ENCODE data around the gene ARL4A.
"Not testable (repeated sequence)": the region's sequence is repeated elsewhere in the genome, so short reads cannot be mapped to it uniquely, and the experiment has no call there.

ARL4A gene, protein sequence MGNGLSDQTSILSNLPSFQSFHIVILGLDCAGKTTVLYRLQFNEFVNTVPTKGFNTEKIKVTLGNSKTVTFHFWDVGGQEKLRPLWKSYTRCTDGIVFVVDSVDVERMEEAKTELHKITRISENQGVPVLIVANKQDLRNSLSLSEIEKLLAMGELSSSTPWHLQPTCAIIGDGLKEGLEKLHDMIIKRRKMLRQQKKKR

GRCh38 chr7:12686891-12687717, at the start of gene ARL4A:
Gene ARL4A, plus strand, starts transcription at chr7:12687633. Its CDS starts 622 bp downstream, at chr7:12688255.
- peak; percentile 98 for DNase-seq (ENCODE audit: low spot score)

DNA sequence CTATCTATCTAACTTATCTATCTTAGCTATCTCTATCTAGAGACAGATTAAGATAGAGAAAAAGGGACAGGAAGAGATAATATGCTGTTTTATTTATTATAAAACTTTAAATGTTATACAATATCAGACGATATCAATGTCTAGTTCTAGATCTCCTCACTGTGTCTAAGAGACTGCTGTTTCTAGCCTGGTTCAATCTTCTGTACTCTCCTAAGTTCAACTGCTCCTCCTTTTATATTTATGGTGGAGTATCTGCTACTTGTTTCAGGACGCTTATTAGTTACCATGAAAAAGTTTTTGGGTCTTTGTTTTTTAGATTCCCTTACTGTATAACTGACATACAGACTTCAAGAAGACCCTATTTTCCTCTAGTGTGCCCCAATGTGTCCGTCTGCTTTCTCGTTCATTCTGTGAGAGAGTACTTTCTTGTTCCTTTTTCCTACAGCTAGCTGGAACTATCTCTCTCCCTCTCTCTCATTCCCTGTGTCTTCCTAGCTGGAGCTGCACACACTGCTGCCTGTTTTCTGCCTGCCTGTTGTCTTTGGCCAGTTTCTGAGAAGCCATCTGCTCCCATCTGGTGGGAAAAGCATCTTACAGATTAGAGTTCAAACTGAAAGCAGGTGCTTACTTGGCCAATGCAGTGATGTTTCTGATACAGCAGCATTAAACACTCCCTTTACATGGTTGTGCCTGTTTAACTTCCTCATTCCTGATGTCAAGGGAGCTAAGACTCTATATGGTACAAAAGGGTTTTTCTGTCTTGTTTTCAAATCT, 49.4 kb upstream of the ARL4A start:
- peak; percentile 53 for DNase-seq (ENCODE audit: low spot score)

- peak; percentile 41 for DNase-seq (ENCODE audit: low spot score)
Observed at GRCh38 chr7:12638851-12639456, 48.5 kb upstream of the ARL4A start.

GRCh38 chr7:12640299-12641096, 46.9 kb upstream of the ARL4A start:
- DNase-seq (ENCODE audit: low spot score), result no peak

DNA sequence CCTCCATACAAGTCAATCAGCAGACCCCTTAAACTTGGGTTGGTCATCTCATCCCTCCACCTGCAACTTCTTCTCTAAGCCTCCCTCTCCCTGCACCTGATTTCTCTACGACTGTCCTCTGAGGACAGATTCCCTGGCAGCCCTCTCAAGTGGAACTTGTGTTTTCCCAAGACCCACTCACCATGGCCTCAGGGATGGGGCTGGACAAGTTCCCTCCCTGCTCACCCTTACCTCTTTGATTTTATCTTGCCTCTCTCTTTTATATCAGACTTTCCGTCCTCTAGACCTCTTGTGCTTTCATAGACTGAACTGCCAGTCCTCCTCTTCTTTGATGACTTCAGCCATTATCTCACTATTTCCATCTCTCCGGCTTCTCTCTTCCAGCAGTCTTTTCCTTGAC, 46.2 kb upstream of the ARL4A start:
- no peak for DNase-seq (ENCODE audit: low spot score)

DNA sequence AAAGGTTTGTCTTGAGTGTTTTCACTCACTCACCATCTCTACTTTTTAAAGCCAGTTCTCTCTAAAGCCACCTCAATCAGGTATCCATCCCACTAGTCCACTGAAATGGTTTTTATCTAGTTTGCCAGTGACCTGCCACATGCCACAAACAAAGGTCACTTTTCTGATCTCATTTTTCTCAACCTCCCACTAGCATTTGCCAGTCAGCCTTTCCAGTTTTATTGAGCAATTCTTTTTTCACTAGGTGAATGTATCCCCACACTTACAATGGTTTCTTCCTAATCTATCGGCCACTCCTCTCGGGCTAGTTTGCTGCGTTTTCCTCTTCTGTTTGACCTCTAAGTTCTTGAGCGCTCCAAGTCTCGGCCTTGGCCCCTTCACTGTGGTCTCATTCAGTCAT, 44.9 kb upstream of the ARL4A start:
- DNase-seq (ENCODE audit: low spot score), result no peak

DNA sequence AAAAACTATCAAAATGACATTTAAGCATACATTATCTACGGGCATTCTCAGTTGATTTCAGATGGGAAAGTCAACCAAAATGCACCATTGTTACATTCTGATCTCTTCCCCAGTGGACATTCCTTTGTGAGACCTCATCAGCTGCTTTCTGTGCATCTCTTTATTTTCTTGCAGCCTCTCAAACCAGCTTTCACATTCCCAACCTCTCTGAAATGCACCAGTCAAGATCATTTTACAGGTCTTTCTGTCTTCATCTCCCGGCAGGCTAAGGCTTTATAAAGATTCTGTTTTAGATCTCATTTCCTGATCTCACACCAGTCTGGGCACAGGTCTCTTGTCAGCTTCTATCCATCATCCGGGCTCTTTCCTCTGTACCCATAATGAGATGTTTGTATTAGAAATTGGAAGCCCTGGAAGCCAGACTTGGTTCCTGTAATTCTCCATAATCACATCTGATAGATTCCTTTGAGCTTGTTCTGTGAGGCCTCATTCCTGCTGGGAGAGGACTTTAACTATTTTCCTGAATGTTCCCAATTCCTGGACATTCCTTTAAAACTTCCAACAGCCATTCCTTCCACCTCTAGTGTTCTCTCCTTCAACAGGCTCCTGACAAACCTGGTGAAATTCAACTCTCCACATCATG, 44.3 kb upstream of the ARL4A start:
- DNase-seq (ENCODE audit: low spot score), result no peak

GRCh38 chr7:12643644-12644043, 43.8 kb upstream of the ARL4A start:
- DNase-seq (ENCODE audit: low spot score), result no peak

DNA sequence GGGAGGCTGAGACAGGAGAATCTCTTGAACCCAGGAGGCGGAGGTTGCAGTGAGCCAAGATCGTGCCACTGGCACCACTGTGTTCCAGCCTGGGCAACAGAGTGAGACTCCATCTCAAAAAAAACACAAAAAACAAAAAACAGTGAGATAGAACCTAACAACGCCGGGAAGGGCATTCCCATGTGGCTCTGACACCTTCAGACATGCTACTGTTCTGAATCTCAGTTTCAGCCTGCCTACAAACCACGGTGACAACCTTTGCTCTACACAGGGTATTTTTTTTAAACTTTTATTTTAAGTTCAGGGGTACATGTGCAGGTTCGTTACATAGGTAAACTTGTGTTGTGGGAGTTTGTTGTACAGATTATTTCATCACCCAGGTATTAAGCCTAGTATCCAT, 42.2 kb upstream of the ARL4A start:
- not testable (repeated sequence) for DNase-seq (ENCODE audit: low spot score)

DNA sequence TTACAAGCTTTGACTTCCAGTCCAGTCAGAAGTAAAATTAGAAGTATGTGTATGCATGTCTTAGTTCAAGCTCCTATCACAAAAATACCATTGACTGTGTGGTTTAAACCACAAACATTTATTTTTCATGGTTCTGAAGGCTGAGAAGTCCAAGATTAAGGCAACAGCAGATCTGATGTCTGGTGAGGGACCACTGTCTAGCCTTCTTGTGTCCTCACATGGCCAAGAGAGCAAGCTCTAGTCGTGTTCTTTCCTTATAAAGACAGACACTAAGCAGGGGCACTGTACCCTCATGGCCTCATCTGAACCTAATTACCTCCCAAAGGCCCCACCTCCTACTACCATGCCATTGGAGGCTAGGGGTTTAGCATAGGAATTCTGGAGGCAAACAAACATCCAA, 41.3 kb upstream of the ARL4A start:
- DNase-seq (ENCODE audit: low spot score), result no peak

DNA sequence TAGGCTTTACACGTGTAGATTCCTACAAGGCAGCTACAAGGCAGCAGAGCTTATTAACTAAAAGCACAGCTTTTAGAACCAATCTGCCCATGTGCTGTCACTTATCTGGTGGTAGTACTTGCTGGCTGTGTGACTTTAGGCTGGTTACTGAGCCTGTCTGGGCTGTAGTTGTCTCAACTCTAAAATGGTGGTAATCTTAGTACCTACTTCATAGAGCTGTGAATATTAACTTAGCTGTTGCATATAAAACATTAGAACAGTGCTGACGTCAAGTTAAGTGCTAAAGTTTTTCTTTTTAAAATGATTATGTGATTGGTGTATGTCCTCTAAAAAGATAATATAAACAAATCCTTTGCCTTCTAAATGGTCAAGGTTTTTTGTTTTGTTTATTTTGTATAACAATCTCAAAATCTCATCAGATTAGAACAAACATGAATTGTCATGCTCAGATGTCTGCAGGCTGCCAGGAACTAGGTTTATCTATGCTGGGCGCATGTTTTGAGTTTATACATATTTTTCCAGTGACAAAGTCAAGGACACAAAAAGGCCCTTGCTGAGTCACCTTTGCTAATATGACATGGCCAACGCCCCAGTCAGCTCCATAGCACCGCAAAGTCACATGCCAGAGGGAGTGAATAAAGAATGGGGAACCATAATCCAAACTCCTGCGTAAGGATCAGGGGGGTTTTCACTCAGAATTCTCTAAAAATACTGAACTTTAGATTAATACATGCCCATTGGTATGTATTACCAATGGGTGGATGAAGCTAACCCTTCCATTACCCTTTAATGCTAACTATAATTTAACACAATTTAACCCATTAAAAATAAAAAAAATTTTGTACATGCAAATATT, 39.8 kb upstream of the ARL4A start:
- no peak for DNase-seq (ENCODE audit: low spot score)

- DNase-seq (ENCODE audit: low spot score), result no peak
Observed at GRCh38 chr7:12648704-12649261, 38.6 kb upstream of the ARL4A start.

GRCh38 chr7:12649348-12649747, 38.1 kb upstream of the ARL4A start:
- no peak for DNase-seq (ENCODE audit: low spot score)

- no peak for DNase-seq (ENCODE audit: low spot score)
Observed at GRCh38 chr7:12650080-12650479, 37.4 kb upstream of the ARL4A start.

GRCh38 chr7:12653110-12653509, 34.3 kb upstream of the ARL4A start:
- DNase-seq (ENCODE audit: low spot score), result no peak

GRCh38 chr7:12653518-12653917, 33.9 kb upstream of the ARL4A start:
- no peak for DNase-seq (ENCODE audit: low spot score)

DNA sequence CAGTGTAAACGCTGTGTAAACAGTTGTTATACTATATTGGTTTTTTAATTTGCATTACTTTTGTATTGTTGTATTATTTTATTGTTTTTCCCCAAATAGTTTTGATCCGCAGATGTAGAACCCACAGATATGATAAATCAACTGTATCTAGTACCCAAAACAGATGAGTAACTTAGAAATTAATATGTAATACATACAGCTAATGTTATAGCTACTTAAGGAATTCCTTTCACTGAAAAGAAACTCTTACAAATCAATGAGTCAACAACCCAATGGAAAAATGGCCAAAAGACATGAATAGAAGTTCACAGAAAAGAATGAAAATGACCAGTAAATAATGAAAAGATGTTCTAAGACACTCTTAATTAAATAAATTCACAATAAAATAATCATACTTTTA, 32.3 kb upstream of the ARL4A start:
- no peak for DNase-seq (ENCODE audit: low spot score)

DNA sequence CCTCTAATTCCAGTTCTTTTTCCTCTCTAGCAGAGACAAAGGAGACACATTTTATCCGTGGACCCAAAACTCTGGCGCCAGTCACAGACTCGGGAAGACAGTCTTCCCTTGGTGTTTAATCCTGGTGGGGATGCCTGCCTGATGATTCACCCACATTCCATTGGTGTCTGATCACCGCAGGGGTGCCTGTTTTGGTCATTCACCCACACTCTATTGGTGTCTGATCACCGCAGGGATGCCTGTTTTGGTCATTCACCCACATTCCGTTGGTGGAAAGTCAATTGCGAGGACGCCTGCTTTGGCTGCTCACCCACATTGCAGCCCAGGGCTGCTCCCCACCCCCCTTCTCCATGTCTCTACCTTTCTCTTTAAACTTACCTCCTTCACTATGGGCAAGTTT, 27.0 kb upstream of the ARL4A start:
- not testable (repeated sequence) for DNase-seq (ENCODE audit: low spot score)

DNA sequence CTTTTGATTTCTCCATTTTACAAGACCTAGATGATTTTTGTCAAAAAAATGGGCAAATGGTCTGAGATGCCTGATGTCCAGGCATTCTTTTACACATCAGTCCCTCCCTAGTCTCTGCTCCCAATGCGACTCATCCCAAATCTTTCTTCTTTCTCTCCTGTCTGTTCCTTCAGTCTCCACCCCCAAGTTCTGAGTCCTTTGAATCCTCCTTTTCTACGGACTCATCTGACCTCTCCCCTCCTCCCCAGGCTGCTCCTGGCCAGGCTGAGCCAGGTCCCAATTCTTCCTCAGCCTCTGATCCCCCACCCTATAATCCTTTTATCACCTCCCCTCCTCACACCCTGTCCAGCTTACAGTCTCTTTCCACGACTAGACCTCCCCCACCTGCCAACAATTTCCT, 26.4 kb upstream of the ARL4A start:
- not testable (repeated sequence) for DNase-seq (ENCODE audit: low spot score)

DNA sequence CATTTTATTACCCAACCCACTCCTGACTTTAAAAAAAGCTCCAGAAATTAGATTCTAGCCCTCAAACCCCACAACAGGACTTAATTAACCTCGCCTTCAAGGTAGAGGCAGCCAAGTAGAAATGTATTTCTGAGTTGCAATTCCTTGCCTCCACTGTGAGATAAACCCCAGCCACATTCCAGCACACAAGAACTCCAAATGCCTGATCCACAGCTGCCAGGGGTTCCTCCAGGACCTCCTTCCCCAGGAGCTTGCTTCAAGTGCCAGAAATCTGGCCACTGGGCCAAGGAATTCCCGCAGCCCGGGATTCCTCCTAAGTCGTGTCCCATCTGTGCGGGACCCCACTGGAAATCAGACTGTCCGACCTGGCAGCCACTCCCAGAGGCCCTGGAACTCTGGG, 25.9 kb upstream of the ARL4A start:
- no peak for DNase-seq (ENCODE audit: low spot score)

Measured in cerebellar cortex (tissue), 1 donor.